Right lobe of liver (tissue), 4 donors: ENCODE data around the gene MAPRE2.

Source experiments
- CTCF ChIP-seq, 4 donors: fragments of 200-600 bp in 3 of 4; fragments of 450-650 bp in 1 of 4; IDR thresholded peaks; one replicate each; pipeline versions ENCODE4 v1.5.1 to v1.8.0; 2016 to 2022; ENCODE audit warnings: antibody characterized with exemption in 4 of 4, mild to moderate bottlenecking in 2 of 4
- POLR2A ChIP-seq: fragments of 450-650 bp; IDR thresholded peaks from one replicate; pipeline ENCODE4 v1.6.1; 2017; ENCODE audit warnings: antibody characterized with exemption, mild to moderate bottlenecking
- donor health status: DM: no; HTN: no; CAD: no.
- donor health status: DM: no; HTN: no; CAD: no.
- donor health status: DM: no; HTN: yes; CAD: no.

GRCh38 chr18:34993289-34993688, 47.9 kb upstream of the MAPRE2 start:
- no peak for TF ChIP-seq CTCF (IDR thresholded peaks at IDR 0.05)
- TF ChIP-seq POLR2A: no peak
